Activated naive CD4-positive, alpha-beta T cell treated with anti-CD3 and anti-CD28 coated beads, Interleukin-2, amount 50 U/mL, for 16 hours (primary cell): ENCODE measurements around the gene OPHN1.
"Not testable (repeated sequence)": the region's sequence is repeated elsewhere in the genome, so short reads cannot be mapped to it uniquely, and the experiment has no call there.

ENCODE experiments used
- DNase-seq: peaks from one replicate; pipeline ENCODE4 v3.0.0-alpha.2; 2020

The OPHN1 gene

DNA sequence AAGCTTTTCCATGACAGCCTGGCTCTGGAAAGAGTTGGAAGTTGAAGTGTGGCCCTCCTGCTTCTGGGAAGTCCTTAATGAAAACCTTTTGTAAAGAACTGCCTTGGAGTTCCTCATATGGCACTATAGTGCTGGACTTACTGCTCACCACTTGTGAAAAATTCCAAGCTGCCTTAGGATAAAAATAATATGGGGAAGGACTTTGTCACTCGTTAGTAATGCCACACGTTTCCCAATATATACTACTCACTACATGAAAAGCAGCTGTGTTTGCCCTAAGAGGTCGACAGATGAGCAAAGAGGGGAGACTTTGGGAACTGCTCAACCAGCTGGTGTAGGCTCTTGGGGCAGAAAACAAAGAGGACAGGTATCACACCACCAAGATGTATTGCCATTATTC, 11.7 kb downstream of the OPHN1 start:
- DNase-seq = no peak

DNA sequence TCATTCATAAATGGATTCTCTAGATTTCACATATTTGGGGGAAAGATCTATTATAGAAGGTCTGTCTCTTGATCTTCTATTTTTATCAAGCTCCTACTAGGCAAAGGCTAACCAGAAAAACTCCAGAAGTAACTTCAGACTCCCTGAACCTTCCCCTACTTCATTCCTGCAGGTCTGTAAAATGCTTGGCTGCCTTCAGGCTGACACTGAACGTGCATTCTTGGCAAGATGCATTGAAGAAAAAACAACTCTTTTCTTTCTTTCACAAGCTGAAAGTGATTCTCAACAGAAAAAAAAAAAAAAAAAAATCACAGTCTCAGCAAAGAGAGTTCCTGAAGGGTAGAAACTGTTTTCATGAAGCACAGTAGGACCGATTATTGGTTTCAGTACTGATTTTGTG, 12.7 kb downstream of the OPHN1 start:
- no peak for DNase-seq

GRCh38 chrX:68419975-68420374, 13.3 kb downstream of the OPHN1 start:
- no peak for DNase-seq

DNA sequence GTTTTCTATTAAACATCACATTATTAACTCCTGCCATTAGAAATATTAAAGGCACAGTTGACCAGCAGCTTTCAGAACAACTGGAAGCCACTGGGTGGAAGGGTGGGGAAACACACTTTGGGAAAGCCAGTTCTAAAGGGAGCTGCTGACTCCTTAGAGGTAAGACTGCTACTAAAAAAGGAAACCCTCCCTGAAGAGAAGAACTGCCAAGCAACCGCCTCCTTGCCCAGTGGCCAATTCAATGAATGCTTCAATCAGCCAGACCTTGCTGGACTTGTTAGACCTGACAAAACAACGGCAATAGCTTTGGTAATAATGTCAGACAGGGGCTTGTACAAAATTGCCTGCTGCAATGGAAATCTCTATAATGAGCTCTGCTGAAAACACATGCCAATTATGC, 15.6 kb downstream of the OPHN1 start:
- DNase-seq = no peak

GRCh38 chrX:68416592-68416991, 16.7 kb downstream of the OPHN1 start:
- no peak for DNase-seq

GRCh38 chrX:68415316-68415715, 18.0 kb downstream of the OPHN1 start:
- DNase-seq = no peak

GRCh38 chrX:68413254-68413653, 20.0 kb downstream of the OPHN1 start:
- no peak for DNase-seq

- no peak for DNase-seq
Measured at GRCh38 chrX:68411729-68412128, 21.6 kb downstream of the OPHN1 start.

GRCh38 chrX:68409194-68409593, 24.1 kb downstream of the OPHN1 start:
- no peak for DNase-seq

- no peak for DNase-seq
Measured at GRCh38 chrX:68403522-68403921, 29.8 kb downstream of the OPHN1 start.

- no peak for DNase-seq
Measured at GRCh38 chrX:68403038-68403437, 30.3 kb downstream of the OPHN1 start.

DNA sequence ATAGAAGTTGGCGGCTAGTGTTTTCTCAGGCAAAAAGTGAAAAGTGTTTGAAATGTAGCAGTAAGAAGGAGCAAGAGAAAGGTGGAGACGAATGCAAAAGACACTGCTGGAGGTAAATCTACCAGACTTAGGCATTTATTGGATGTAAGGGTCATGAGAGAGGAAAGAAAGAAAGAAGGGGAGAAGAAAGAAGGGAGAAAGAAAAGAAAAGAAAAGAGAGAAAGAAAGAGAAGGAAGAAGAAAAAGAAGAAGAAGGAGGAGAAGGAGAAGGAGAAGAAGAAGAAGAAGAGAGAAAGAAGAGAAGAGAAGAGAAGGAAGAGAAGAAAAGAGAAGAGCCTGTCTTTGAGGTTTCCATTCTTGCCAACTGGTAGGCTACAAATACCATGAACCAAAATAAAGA, 31.2 kb downstream of the OPHN1 start:
- no peak for DNase-seq

DNA sequence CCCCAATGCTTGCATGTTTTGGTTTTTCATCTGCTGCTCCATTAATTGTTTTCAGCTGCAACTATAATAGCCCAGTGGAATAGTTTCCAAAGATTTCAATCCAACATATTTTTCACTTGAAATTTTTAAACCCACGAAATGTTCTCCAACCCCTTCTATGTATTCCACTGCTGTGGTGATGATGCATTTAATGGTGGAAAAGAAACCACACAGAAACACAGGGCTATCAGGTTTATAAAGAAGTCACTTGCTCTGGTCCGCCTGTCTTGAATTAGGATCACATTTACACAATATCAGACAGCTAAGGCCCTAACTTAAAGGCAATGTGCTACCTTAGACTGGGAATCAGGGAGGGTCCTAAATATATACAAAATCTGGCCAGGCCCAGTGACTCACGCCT, 35.0 kb downstream of the OPHN1 start:
- DNase-seq = no peak

GRCh38 chrX:68396953-68397352, 36.3 kb downstream of the OPHN1 start:
- DNase-seq = no peak

GRCh38 chrX:68389419-68389960, 43.8 kb downstream of the OPHN1 start:
- not testable (repeated sequence) for DNase-seq

GRCh38 chrX:68387776-68388175, 45.5 kb downstream of the OPHN1 start:
- DNase-seq = no peak

GRCh38 chrX:68383540-68383939, 49.8 kb downstream of the OPHN1 start:
- DNase-seq = no peak

- not testable (repeated sequence) for DNase-seq
Measured at GRCh38 chrX:68377579-68377978, 55.7 kb downstream of the OPHN1 start.

DNA sequence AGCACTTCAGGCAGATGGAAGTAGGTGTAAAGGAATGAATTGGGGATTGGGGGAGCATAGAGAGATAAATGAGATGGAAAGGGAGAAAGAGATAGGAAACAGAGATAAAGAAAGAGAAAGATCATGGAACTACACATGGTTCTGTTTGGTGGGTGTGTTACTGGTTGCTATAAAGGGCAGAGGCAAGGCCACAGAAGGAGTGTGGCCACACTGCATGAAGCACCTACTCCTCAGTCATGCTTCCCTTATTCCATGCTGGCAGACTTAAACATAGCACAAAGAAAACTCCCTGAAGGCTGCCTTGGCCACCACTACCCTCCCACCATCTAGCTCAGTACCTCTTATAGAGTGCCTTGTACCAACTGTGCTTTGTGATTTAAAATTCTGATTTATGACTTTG, 56.9 kb downstream of the OPHN1 start:
- no peak for DNase-seq

DNA sequence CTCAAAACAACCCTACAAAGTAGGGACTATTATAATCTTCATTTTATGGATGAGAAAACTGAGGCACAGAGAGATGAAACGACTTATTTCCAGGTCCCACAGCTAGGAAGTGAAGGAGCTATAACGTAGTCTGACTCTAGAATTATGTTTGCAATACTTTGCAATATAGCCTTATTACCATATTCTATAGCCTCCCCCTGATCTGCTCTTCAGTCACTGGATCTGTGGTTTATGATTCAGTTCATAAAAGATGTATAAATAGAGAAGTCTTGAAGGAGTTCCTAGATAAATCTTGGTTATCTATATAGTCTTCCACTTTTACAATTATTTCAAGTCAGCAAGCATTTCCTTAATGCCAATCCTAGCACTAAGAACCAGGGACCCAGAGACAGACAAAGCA, 57.5 kb downstream of the OPHN1 start:
- DNase-seq = no peak

GRCh38 chrX:68372665-68373064, 60.6 kb downstream of the OPHN1 start:
- DNase-seq = no peak

- DNase-seq = no peak
Measured at GRCh38 chrX:68369559-68369958, 63.7 kb downstream of the OPHN1 start.

DNA sequence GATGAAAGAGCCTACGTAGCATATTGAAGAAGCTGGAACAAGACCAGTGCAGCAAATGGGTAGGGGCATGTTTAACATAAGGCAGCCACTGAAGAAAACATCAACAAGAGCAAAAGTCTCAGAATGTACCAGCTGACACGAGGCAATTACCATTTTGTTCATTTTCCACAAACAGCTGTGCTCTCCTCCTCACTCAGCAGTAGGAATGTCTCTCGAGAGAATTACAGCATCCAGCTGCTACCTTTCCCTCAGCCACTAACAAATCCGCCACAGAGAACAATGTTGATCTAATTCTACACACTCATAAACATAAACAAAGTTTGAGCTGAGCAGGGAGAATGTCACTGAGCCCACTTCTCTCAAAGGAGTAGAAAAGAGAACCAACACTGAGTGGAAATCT, 68.0 kb downstream of the OPHN1 start:
- no peak for DNase-seq

DNA sequence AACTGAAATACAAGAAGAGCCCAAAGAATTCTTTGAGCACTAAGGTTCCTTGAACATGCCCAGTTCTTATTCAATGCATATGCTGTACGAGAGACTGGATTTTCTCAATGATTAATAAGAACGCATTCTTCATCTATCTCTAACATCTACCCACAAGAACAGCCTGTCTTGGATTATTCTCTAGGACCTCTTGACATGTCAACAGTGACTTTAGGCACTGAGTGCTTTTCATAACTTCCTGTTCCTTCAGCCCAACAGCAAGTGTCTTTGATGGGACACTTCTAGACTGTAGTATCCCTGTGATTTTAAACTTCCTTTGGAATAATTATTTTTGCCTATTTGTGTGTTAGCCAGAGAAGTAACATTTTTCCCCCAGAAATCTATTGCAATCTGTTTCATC, 69.3 kb downstream of the OPHN1 start:
- DNase-seq = no peak

- DNase-seq = no peak
Measured at GRCh38 chrX:68358679-68359078, 74.6 kb downstream of the OPHN1 start.

DNA sequence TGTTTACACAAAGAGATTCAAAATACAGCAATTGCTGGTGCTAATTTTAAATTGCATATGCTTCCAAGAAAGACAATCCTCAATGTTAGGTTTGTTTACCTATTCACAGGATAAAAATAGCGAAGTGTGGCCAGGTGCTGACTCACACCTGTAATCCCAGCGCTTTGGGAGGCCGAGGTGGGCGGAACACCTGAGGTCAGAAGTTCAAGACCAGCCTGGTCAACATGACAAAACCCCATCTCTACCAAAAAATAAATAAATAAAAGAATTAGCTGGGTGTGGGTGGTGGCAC, 77.7 kb downstream of the OPHN1 start:
- no peak for DNase-seq
